ENCODE results near the gene SDC3.
"Not testable (repeated sequence)": the region's sequence is repeated elsewhere in the genome, so short reads cannot be mapped to it uniquely, and the experiment has no call there.

SDC3 gene

DNA sequence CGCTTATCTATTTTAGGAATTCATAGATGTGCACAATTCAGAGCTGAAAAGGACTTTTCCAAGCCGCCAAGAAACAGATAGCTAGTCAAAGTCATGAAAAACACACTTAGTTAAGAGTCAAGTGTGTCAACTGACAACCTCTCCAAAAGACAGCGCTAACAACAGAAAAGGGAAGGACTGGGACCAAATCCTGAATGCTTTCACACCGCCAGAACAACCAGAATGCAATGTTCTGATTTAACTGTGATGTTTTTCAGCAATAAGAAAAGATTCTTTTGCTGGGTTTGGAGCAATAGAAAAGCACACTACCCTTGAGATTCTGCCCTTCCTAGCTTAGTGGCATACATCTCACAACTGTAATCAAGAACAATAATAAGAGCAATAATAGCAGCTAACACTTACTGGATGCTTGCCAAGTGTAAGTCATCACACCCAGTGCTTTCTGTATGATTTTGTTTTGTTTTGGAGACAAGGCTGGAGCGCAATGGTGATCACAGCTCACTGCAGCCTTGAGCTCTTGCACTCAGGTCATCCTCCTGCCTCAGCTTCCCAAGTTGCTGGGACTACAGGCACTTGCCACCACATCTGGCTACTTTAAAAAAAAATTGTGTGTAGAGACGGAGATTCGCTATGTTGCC is 33.9 kb upstream of the SDC3 start:
- no peak overlapping the region for H3K9ac ChIP-seq (ENCODE audit: low read depth, low read length)

DNA sequence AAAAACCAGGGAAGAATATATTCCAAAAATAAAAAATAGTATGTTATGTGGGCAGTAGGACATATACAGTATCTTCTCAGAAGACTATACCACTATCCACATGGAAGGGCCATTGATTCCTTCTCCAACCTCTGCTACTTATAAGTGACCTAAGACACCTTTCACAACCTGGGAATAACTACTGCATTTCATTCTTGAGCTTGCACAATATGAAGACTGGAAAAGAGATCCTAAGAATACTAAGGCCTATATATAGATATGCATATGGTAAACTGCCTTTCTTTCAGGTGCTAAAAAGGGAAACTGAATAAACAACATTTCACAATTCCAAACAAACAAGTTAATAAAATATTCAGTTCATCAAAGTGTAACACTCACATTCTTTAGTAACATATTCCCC is 32.0 kb upstream of the SDC3 start:
- H3K4me1 ChIP-seq (ENCODE audit: control insufficient read depth, insufficient read depth, low read length), result peaks cover 4% of the 10 kb centered on the region
- no peak overlapping the region for H3K4me3 ChIP-seq (ENCODE audit: low read length)
- no peaks in the 10 kb centered on the region for H3K9me3 ChIP-seq (replicated peaks; ENCODE audit: low read length)
- peaks cover 74% of the 10 kb centered on the region for H3K36me3 ChIP-seq (ENCODE audit: insufficient read depth, low read length)
- no peak overlapping the region for H3K4me2 ChIP-seq (ENCODE audit: low read length)
- no peak overlapping the region for H3K9ac ChIP-seq (ENCODE audit: low read depth, low read length)
- H3K27me3 ChIP-seq (ENCODE audit: control insufficient read depth, insufficient read depth, low read length), result no peaks in the 10 kb centered on the region

More for the DNA sequence above, 33.9 kb upstream of the SDC3 start:
- Histone ChIP-seq H3K36me3 (ENCODE audit: insufficient read depth, low read length) (peaks cover 74% of the 10 kb centered on the region), H3K4me2 (ENCODE audit: low read length) (no peak overlapping the region), H3K9me3 (replicated peaks; ENCODE audit: low read length) (no peaks in the 10 kb centered on the region), H3K4me3 (ENCODE audit: low read length) (no peak overlapping the region), H3K4me1 (ENCODE audit: control insufficient read depth, insufficient read depth, low read length) (peaks cover 4% of the 10 kb centered on the region), H3K27me3 (ENCODE audit: control insufficient read depth, insufficient read depth, low read length) (no peaks in the 10 kb centered on the region)

DNA sequence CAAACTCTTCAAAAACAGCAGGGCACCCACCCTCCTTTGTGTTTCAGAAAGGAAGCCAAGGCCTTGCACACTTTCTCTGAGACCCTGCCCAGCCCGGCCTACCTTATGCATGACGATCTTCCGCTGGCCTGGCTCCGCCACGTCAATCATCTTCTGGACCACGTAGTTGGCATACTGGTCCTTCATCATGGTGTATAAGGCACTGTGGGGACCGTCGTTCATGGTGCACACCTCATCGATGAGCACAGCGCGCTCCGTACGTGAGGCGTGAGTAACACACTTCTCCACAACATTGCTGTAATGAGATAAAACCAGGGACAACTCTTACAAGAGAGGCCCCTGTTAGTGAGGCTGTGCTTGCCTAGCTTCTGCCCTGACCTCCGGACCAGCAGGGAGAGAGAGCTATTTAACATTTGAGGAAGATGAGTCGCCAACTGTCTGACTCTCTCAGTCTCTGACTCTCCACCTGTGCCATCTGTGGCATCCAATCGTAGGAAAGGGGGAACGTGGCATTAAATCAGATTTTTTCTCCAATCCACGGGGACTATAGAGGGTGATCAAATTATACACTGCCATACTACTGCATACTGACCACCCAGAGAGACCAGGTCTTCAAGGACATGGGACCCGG is 28.1 kb upstream of the SDC3 start:
- no peaks in the 10 kb centered on the region for H3K9me3 ChIP-seq (replicated peaks; ENCODE audit: low read length)
- no peak overlapping the region for H3K4me3 ChIP-seq (ENCODE audit: low read length)
- no peaks in the 10 kb centered on the region for H3K27me3 ChIP-seq (ENCODE audit: control insufficient read depth, insufficient read depth, low read length)
- H3K36me3 ChIP-seq (ENCODE audit: insufficient read depth, low read length), result peaks cover 72% of the 10 kb centered on the region
- peaks cover 6% of the 10 kb centered on the region for H3K4me1 ChIP-seq (ENCODE audit: control insufficient read depth, insufficient read depth, low read length)
- no peak overlapping the region for H3K9ac ChIP-seq (ENCODE audit: low read depth, low read length)
- no peak overlapping the region for H3K4me2 ChIP-seq (ENCODE audit: low read length)

DNA sequence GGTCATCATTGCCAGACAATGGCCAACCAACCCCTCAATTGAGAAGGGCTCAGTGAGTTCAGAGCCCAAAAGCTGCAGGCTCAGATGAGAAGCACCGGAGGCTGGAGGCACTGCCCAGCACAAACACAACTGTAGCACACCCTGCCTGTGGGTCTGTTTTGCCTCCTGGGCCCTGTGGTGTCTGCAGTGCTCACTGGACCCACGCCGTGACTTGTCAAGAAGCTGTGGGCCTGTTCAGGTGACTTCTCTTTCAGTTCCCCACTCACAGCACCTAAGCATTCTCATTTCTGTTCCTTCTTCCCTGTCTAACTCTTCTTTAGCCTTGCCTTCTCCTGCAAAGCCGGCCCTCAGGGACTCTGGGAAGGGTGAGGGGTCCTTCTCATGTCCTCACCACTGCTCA is 27.2 kb upstream of the SDC3 start:
- H3K4me3 ChIP-seq (ENCODE audit: low read length); H3K9me3 ChIP-seq (replicated peaks; ENCODE audit: low read length); H3K4me1 ChIP-seq (ENCODE audit: control insufficient read depth, insufficient read depth, low read length); H3K27me3 ChIP-seq (ENCODE audit: control insufficient read depth, insufficient read depth, low read length); H3K9ac ChIP-seq (ENCODE audit: low read depth, low read length); H3K4me2 ChIP-seq (ENCODE audit: low read length): not testable (repeated sequence)
- peaks cover 67% of the 10 kb centered on the region for H3K36me3 ChIP-seq (ENCODE audit: insufficient read depth, low read length)

DNA sequence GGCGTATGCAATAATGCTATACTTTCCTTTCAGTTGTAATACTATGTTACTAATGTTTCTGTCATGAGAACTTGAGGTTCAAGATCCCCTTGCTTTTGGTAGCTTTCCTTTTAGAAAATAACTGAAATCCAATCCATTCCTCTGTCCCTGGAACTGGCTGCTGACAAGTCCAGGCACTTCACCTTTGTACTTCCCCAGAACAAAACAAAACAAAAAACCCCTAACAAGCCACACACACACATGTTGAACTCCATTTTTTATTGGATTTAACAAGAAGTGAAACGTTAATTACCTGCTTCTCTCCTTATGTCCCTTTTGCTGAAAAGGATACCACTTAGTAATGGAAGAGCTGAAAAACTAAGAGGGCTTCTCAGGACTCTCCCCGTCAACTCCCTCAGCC is 26.1 kb upstream of the SDC3 start:
- no peaks in the 10 kb centered on the region for H3K27me3 ChIP-seq (ENCODE audit: control insufficient read depth, insufficient read depth, low read length)
- no peak overlapping the region for H3K9ac ChIP-seq (ENCODE audit: low read depth, low read length)
- H3K36me3 ChIP-seq (ENCODE audit: insufficient read depth, low read length), result peaks cover 63% of the 10 kb centered on the region

DNA sequence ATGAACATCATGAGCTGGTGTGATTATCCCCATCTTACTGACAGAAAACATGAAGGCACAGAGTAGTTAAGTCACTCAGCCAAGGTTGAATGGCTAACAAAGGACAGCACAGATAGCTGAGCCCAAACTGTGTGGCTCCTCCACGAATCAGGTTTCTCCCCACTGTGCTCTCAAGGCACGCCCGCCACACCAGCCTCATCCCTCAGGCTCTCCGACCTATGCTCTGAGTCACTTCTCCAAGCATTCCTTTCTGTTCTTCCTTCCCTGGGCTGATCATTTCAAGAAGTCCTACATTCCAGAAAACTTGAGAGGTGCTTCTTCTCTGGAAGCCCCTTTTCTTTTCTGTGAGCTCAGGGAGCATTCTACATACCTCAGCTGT is 25.3 kb upstream of the SDC3 start:
- Histone ChIP-seq H3K4me2 (ENCODE audit: low read length) (no peak overlapping the region), H3K9ac (ENCODE audit: low read depth, low read length) (no peak overlapping the region), H3K4me1 (ENCODE audit: control insufficient read depth, insufficient read depth, low read length) (peaks cover 6% of the 10 kb centered on the region), H3K4me3 (ENCODE audit: low read length) (no peak overlapping the region), H3K9me3 (replicated peaks; ENCODE audit: low read length) (no peaks in the 10 kb centered on the region), H3K36me3 (ENCODE audit: insufficient read depth, low read length) (peaks cover 55% of the 10 kb centered on the region), H3K27me3 (ENCODE audit: control insufficient read depth, insufficient read depth, low read length) (no peaks in the 10 kb centered on the region)

More for the DNA sequence above, 26.1 kb upstream of the SDC3 start:
- Histone ChIP-seq H3K4me3 (ENCODE audit: low read length) (no peak overlapping the region), H3K4me2 (ENCODE audit: low read length) (no peak overlapping the region), H3K9me3 (replicated peaks; ENCODE audit: low read length) (no peaks in the 10 kb centered on the region), H3K4me1 (ENCODE audit: control insufficient read depth, insufficient read depth, low read length) (peaks cover 6% of the 10 kb centered on the region)

DNA sequence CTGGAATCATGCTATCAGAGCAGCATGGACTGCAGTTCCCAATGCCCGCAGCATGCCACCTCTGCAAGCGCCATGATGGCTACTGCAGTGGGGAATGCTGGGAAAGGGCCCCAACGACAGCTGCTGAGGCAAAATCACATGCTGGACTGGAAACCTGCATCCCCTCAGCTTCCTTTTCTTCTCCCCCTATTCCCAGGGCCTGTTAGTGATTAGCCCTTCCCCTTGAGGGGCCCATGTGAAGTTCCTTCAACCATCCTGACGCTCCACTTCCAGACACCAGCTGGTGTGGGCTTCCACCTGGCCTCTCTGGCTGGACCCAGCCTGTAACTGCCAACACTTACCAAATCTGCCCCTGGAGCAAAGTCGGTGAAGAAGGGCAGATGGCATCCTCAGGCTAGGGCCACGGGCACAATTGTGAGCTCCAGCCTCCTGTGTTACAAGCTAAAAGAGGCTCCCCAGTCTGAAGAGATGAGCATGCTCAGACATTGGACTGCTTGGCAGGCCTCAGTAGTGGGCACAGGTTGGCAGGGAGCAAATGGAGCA is 22.1 kb upstream of the SDC3 start:
- Histone ChIP-seq H3K27me3 (ENCODE audit: control insufficient read depth, insufficient read depth, low read length) (no peaks in the 10 kb centered on the region), H3K9ac (ENCODE audit: low read depth, low read length) (no peak overlapping the region), H3K36me3 (ENCODE audit: insufficient read depth, low read length) (peaks cover 37% of the 10 kb centered on the region), H3K4me3 (ENCODE audit: low read length) (no peak overlapping the region), H3K4me2 (ENCODE audit: low read length) (no peak overlapping the region), H3K4me1 (ENCODE audit: control insufficient read depth, insufficient read depth, low read length) (peaks cover 6% of the 10 kb centered on the region), H3K9me3 (replicated peaks; ENCODE audit: low read length) (no peaks in the 10 kb centered on the region)

DNA sequence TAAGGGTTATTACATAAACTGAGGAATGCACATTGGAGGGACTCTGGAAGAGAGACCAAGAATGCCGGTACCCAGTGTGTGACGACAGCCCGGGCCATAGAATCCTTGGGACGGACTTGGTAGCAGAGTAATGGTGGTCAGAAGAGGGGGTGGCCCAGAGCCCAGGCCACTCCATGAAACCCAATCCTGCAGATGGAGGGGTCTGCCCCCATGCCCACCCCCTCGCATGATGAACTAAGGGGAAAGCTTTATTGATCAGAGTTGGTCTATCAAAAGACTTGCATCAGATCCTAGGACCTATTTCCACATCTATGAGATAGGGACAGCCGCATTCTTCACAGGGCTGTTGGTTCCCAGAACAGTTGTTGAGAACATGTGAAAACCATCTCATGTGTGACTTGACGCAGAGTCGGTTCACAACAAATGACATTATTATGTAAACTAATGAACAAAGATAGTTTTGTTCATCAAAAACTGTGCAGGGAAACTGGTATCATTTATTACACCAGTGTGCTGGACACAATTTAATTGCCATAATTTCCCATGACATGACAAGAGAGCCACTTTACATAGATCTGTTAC is 21.5 kb upstream of the SDC3 start:
- H3K4me3 ChIP-seq (ENCODE audit: low read length), result no peak overlapping the region
- peaks cover 6% of the 10 kb centered on the region for H3K4me1 ChIP-seq (ENCODE audit: control insufficient read depth, insufficient read depth, low read length)
- H3K36me3 ChIP-seq (ENCODE audit: insufficient read depth, low read length), result peaks cover 33% of the 10 kb centered on the region
- no peaks in the 10 kb centered on the region for H3K27me3 ChIP-seq (ENCODE audit: control insufficient read depth, insufficient read depth, low read length)
- H3K9me3 ChIP-seq (replicated peaks; ENCODE audit: low read length), result no peaks in the 10 kb centered on the region
- H3K4me2 ChIP-seq (ENCODE audit: low read length), result no peak overlapping the region
- H3K9ac ChIP-seq (ENCODE audit: low read depth, low read length), result no peak overlapping the region

DNA sequence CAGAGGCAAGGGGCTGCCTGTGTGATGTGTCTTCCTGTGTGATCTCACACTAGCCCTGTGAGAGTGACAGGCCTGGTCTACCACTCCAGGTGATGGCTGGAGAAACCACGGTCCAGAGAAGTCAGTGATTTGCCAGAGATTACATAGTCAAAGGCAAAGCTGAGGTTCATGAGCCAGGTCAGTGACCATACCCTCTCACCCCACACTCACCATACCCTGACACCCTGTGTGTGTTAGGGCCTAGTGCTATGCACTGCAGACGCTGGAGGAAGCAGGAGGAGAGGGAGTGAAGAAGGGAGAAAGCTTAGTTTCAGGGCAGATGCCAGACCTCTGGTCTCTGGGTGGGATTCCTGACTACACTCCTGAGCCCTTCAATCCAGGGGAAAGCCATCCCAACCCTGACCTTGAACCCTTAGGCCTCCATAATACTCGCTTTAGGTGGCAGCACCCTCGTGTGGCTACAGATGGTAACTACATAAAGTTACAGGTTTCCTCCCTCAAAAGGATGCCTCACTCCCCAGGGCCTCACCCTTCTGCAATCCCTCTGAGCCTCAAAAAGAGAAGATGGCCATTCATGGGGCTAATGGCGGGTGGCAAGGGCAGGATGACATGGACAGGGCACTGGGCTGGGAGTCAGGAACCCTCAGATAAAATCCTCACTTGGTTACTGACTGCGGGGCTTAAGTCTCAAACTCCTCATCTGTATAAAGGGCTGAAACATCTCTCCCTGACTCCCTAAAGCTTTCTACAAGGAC is 20.8 kb upstream of the SDC3 start:
- H3K36me3 ChIP-seq (ENCODE audit: insufficient read depth, low read length), result peaks cover 26% of the 10 kb centered on the region
- H3K27me3 ChIP-seq (ENCODE audit: control insufficient read depth, insufficient read depth, low read length), result no peaks in the 10 kb centered on the region
- H3K4me2 ChIP-seq (ENCODE audit: low read length), result no peak overlapping the region
- H3K9me3 ChIP-seq (replicated peaks; ENCODE audit: low read length), result no peaks in the 10 kb centered on the region
- H3K4me1 ChIP-seq (ENCODE audit: control insufficient read depth, insufficient read depth, low read length), result peaks cover 6% of the 10 kb centered on the region
- H3K4me3 ChIP-seq (ENCODE audit: low read length), result no peak overlapping the region
- H3K9ac ChIP-seq (ENCODE audit: low read depth, low read length), result no peak overlapping the region

DNA sequence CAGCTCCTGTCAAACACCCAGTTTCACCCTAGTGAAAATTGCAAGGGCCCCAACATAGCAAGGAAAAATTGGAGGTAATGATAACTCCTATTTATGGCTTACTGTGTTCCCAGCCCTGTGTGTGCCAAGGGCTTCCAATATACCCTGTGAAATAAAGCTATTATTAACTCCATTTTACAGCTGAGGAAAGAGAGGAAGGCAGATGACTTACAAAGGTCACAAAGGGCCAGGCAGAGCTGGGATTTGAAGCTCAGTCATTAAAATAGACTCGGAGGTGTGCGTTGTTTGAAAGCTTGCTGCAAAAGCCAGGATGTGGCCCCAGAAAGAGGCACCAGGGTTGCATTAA is 20.2 kb upstream of the SDC3 start:
- Histone ChIP-seq H3K27me3 (ENCODE audit: control insufficient read depth, insufficient read depth, low read length) (no peaks in the 10 kb centered on the region), H3K4me3 (ENCODE audit: low read length) (no peak overlapping the region), H3K36me3 (ENCODE audit: insufficient read depth, low read length) (peaks cover 20% of the 10 kb centered on the region), H3K9me3 (replicated peaks; ENCODE audit: low read length) (no peaks in the 10 kb centered on the region), H3K9ac (ENCODE audit: low read depth, low read length) (no peak overlapping the region), H3K4me1 (ENCODE audit: control insufficient read depth, insufficient read depth, low read length) (peaks cover 2% of the 10 kb centered on the region), H3K4me2 (ENCODE audit: low read length) (no peak overlapping the region)

DNA sequence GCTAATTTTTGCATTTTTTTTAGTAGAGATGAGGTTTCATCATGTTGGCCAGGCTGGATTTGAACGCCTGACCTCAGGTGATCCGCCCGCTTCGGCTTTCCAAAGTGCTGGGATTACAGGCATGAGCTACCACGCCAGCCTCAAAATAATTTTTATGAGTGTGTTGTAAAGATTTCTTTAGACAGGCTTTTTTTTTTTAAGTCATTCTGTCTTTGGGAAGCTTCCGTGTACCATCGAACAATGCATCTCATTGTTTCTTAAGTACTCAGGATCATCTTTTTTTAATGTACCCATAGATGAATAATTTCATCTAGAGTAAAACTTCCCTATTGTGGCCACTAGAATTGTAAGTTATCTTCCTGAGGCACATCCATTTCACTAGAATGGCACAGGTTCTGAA is 19.6 kb upstream of the SDC3 start:
- no peak overlapping the region for H3K9ac ChIP-seq (ENCODE audit: low read depth, low read length)
- H3K4me1 ChIP-seq (ENCODE audit: control insufficient read depth, insufficient read depth, low read length), result no peaks in the 10 kb centered on the region
- no peak overlapping the region for H3K4me2 ChIP-seq (ENCODE audit: low read length)
- no peaks in the 10 kb centered on the region for H3K9me3 ChIP-seq (replicated peaks; ENCODE audit: low read length)
- peaks cover 15% of the 10 kb centered on the region for H3K36me3 ChIP-seq (ENCODE audit: insufficient read depth, low read length)
- no peak overlapping the region for H3K4me3 ChIP-seq (ENCODE audit: low read length)
- H3K27me3 ChIP-seq (ENCODE audit: control insufficient read depth, insufficient read depth, low read length), result no peaks in the 10 kb centered on the region

Measured in skeletal muscle satellite cell (primary cell).